Neural cell (in vitro differentiated cells): Measurements from ENCODE around the gene PRSS53. TPM values are rescaled to one million over a fixed set of nuclear protein-coding genes. Genes with fewer than 3 reads are reported as not detected.
A peak's percentile ranks its signal among the peaks of the same experiment; 100 is the strongest.
"Not testable (repeated sequence)": the region's sequence is repeated elsewhere in the genome, so short reads cannot be mapped to it uniquely, and the experiment has no call there.

Source experiments
- H2AFZ ChIP-seq: fragments of 200-600, 300-800 bp; sonication (generic), shearing (Covaris generic); 2 replicates; pipeline ENCODE4 v1.6.0; 2014; ENCODE audit warnings: low read depth, mild to moderate bottlenecking, antibody characterized with exemption, low read length, moderate library complexity
- H3F3A ChIP-seq: fragments of 200-600 bp; shearing (Covaris generic); 2 replicates; pipeline ENCODE4 v1.6.1; 2016; ENCODE audit warnings: mild to moderate bottlenecking, moderate library complexity, mixed read lengths, antibody characterized with exemption, low read length; ENCODE audit not compliant: insufficient read depth, poor library complexity, severe bottlenecking
- H3K27ac ChIP-seq: fragments of 200-600, 300-800 bp; sonication (generic), shearing (Covaris generic); 2 replicates; pipeline ENCODE4 v1.5.1; 2014; ENCODE audit warnings: mild to moderate bottlenecking, low read length, moderate library complexity
- H3K27me3 ChIP-seq: fragments of 300-800, 200-600 bp; sonication (generic), shearing (Covaris generic); 2 replicates; pipeline ENCODE4 v1.6.0; 2014; ENCODE audit warnings: mild to moderate bottlenecking, low read depth, low read length, moderate library complexity; ENCODE audit not compliant: insufficient read depth
- H3K36me3 ChIP-seq: fragments of 300-800, 200-600 bp; sonication (generic), shearing (Covaris generic); 2 replicates; pipeline ENCODE4 v1.5.1; 2014; ENCODE audit warnings: mild to moderate bottlenecking, antibody characterized with exemption, low read length, moderate library complexity; ENCODE audit not compliant: insufficient read depth
- H3K4me2 ChIP-seq: fragments of 300-800, 200-600 bp; sonication (generic), shearing (Covaris generic); 2 replicates; pipeline ENCODE4 v1.6.0; 2014; ENCODE audit warnings: mild to moderate bottlenecking, low read length
- H3K4me3 ChIP-seq: fragments of 300-800, 200-600 bp; sonication (generic), shearing (Covaris generic); 2 replicates; pipeline ENCODE4 v1.5.1; 2014; ENCODE audit warnings: mild to moderate bottlenecking, low read length, moderate library complexity
- H3K79me2 ChIP-seq: fragments of 200-600 bp; shearing (Covaris generic); replicated peaks from 2 replicates; pipeline ENCODE4 v1.6.0; 2014; ENCODE audit warnings: mild to moderate bottlenecking, low read length, moderate library complexity; ENCODE audit not compliant: insufficient read depth
- H3K9ac ChIP-seq: fragments of 300-800, 200-600 bp; sonication (generic), shearing (Covaris generic); 2 replicates; pipeline ENCODE4 v1.6.1; 2016; ENCODE audit warnings: mild to moderate bottlenecking, low read length, mixed read lengths
- H3K9me2 ChIP-seq: fragments of 200-600 bp; shearing (Covaris generic); 2 replicates; pipeline ENCODE4 v1.6.1; 2016; ENCODE audit warnings: mild to moderate bottlenecking, low read length, mixed read lengths; ENCODE audit not compliant: insufficient read depth
- H3K9me3 ChIP-seq: fragments of 200-600, 300-800 bp; sonication (generic), shearing (Covaris generic); 2 replicates; pipeline ENCODE4 v1.6.1; 2016; ENCODE audit warnings: mild to moderate bottlenecking, mixed run types, low read length, moderate library complexity, mixed read lengths
- H4K20me1 ChIP-seq: fragments of 200-600 bp; shearing (Covaris generic); 2 replicates; pipeline ENCODE4 v1.6.1; 2016; ENCODE audit warnings: mild to moderate bottlenecking, mixed run types; ENCODE audit not compliant: insufficient read depth
- CTCF ChIP-seq: fragments of 450-650 bp; IDR thresholded peaks from 2 replicates; pipeline ENCODE4 v1.5.1; 2014; ENCODE audit warnings: antibody characterized with exemption, mild to moderate bottlenecking, moderate library complexity; ENCODE audit not compliant: poor library complexity, severe bottlenecking
- EP300 ChIP-seq: fragments of 450-650 bp; conservative IDR thresholded peaks from 2 replicates; pipeline ENCODE4 v1.6.1; 2014; ENCODE audit warnings: antibody characterized with exemption, mild to moderate bottlenecking, moderate library complexity; ENCODE audit not compliant: poor library complexity, severe bottlenecking
- EZH2 ChIP-seq: fragments of 200-600, 300-800 bp; shearing (Covaris generic), sonication (generic); IDR thresholded peaks from 2 replicates; pipeline ENCODE4 v1.6.1; 2014; ENCODE audit warnings: antibody characterized with exemption, low read length, borderline replicate concordance, mild to moderate bottlenecking; ENCODE audit not compliant: insufficient read depth, poor library complexity, severe bottlenecking
- MXI1 ChIP-seq: fragments of 450-650 bp; conservative IDR thresholded peaks from 2 replicates; pipeline ENCODE4 v1.6.1; 2014; ENCODE audit warnings: antibody characterized with exemption, mild to moderate bottlenecking; ENCODE audit not compliant: poor library complexity, severe bottlenecking
- POLR2AphosphoS5 ChIP-seq: IDR thresholded peaks from 2 replicates; pipeline ENCODE4 v1.6.1; 2012
- RAD21 ChIP-seq: fragments of 450-650 bp; conservative IDR thresholded peaks from 2 replicates; pipeline ENCODE4 v1.6.1; 2014; ENCODE audit warnings: antibody characterized with exemption, mild to moderate bottlenecking, moderate library complexity
- REST ChIP-seq: IDR thresholded peaks from 2 replicates; pipeline ENCODE4 v1.6.1; 2012; ENCODE audit warnings: borderline replicate concordance
- SMC3 ChIP-seq: fragments of 450-650 bp; conservative IDR thresholded peaks from 2 replicates; pipeline ENCODE4 v1.6.1; 2014; ENCODE audit warnings: antibody characterized with exemption, mild to moderate bottlenecking, moderate library complexity; ENCODE audit not compliant: poor library complexity
- TAF1 ChIP-seq: IDR thresholded peaks from 2 replicates; pipeline ENCODE4 v1.6.1; 2012; ENCODE audit warnings: low read depth
- polyA plus RNA-seq: library from polyadenylated mRNA; depleted of rRNA; stranded (reverse); fragments of >200 nt; gene quantifications from 2 replicates; pipeline ENCODE4 v1.2.3, GENCODE V29; 2014

The PRSS53 gene
- polyA plus RNA-seq, 1 donor from 2014 or later = 9.3 TPM

- TF ChIP-seq MXI1 = no peak
- TF ChIP-seq TAF1 = no peak
- peak; percentile 44 for TF ChIP-seq CTCF
- no peak for TF ChIP-seq EP300
- TF ChIP-seq EZH2 = no peak
- TF ChIP-seq SMC3 = no peak
- TF ChIP-seq POLR2AphosphoS5 = no peak
- no peak for TF ChIP-seq RAD21
- TF ChIP-seq REST = no peak
- no peak overlapping the region for H2AFZ ChIP-seq
- no peak overlapping the region for H3K9ac ChIP-seq
- H3K27ac ChIP-seq = no peak overlapping the region
- no peak overlapping the region for H3K4me3 ChIP-seq
- H3K27me3 ChIP-seq = no peaks in the 10 kb centered on the region
- no peaks in the 10 kb centered on the region for H3K9me3 ChIP-seq
- no peak overlapping the region for H3K4me2 ChIP-seq
- H3K79me2 ChIP-seq = no peaks in the 10 kb centered on the region
- no peaks in the 10 kb centered on the region for H3K9me2 ChIP-seq
- no peaks in the 10 kb centered on the region for H4K20me1 ChIP-seq
- H3K36me3 ChIP-seq = no peaks in the 10 kb centered on the region
- H3F3A ChIP-seq = no peaks in the 10 kb centered on the region
Observed at GRCh38 chr16:31105677-31106213, 17.0 kb upstream of the PRSS53 start.

DNA sequence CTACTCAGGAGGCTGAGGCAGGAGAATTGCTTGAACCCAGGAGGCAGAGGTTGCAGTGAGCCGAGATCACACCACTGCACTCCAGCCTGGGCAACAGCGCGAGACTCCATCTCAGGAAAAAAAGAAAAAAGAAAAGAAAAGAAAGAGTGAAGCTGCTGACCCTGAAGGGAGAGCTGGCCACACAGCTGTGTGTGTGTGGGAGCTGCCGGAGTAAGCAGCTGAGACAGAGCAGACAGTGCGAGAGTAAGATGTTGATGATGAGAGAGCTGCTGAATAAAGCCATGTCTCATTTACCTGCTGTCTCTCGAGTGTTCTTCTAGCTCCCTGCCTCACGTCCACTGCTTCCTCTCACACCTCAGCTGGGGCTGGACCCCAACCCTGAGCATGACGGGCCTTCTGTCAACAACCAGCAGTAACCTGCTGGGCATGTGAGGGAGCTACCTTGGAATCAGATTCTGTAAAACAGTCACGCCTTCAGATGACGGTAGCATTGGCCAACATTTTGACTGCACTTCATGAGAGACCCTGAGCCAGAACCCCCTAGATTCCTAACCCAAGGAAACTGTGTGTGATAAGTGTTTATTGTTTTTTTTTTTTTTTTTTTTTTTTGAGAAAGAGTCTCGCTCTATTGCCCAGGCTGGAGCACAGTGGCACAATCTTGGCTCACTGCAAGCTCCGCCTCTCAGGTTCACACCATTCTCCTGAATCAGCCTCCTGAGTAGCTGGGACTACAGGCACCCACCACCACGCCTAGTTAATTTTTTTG, 12.3 kb upstream of the PRSS53 start:
- H3K79me2 ChIP-seq, H3K27ac ChIP-seq, H3K4me3 ChIP-seq, H3K9me3 ChIP-seq, H3K36me3 ChIP-seq, H3K4me2 ChIP-seq, H3K27me3 ChIP-seq, H3K9me2 ChIP-seq, H4K20me1 ChIP-seq, H3K9ac ChIP-seq, H3F3A ChIP-seq, H2AFZ ChIP-seq: not testable (repeated sequence)
